OCI-LY7 (cell line): ENCODE results near the gene CRYBG1. TPM values are rescaled to one million over a fixed set of nuclear protein-coding genes. Genes with fewer than 3 reads are reported as not detected.

ENCODE experiments used
- BruUV-seq: library from RNA; stranded (reverse); fragments of 400-500 nt; replicated peaks from 2 replicates; lab custom pipeline; 2021; lab: Mats Ljungman, UMichigan
- CTCF ChIA-PET: fragments of 300-600 bp; sonication (Branson Sonifier 250); formaldehyde crosslinking; loops from one replicate; lab custom pipeline; 2022; ENCODE audit warnings: antibody characterized with exemption; ENCODE audit not compliant: unreplicated experiment; lab: Charles Lee
- POLR2A ChIA-PET: fragments of 300-600 bp; sonication (Branson Sonifier 250); formaldehyde crosslinking; loops from one replicate; lab custom pipeline; 2022; ENCODE audit warnings: antibody characterized with exemption; lab: Charles Lee
- DNase-seq: peaks from one replicate; pipeline ENCODE4 v3.0.0-alpha.2; 2015; ENCODE audit warnings: low spot score
- H2AFZ ChIP-seq: fragments of 200-600 bp; sonication (generic), shearing (Covaris generic); 2 replicates; pipeline ENCODE4 v1.6.1; 2014; ENCODE audit warnings: mild to moderate bottlenecking, antibody characterized with exemption, low read length, moderate library complexity
- H3K27ac ChIP-seq: fragments of 200-600 bp; sonication (generic); 2 replicates; pipeline ENCODE4 v1.5.1; 2014; ENCODE audit warnings: mixed run types, low read depth, mild to moderate bottlenecking, moderate library complexity, low read length, inconsistent platforms; ENCODE audit not compliant: poor library complexity, severe bottlenecking
- H3K36me3 ChIP-seq: fragments of 200-600 bp; sonication (generic); 2 replicates; pipeline ENCODE4 v1.6.1; 2014; ENCODE audit warnings: mild to moderate bottlenecking, antibody characterized with exemption, low read length, moderate library complexity, mixed read lengths; ENCODE audit not compliant: insufficient read depth
- H3K4me1 ChIP-seq: fragments of 200-600 bp; sonication (generic); 2 replicates; pipeline ENCODE4 v1.5.1; 2014; ENCODE audit warnings: mild to moderate bottlenecking, low read length; ENCODE audit not compliant: insufficient read depth, poor library complexity, severe bottlenecking
- H3K4me2 ChIP-seq: fragments of 200-600 bp; sonication (generic); 2 replicates; pipeline ENCODE4 v1.6.1; 2014; ENCODE audit warnings: mild to moderate bottlenecking, low read length
- H3K4me3 ChIP-seq: fragments of 200-600 bp; sonication (generic); 2 replicates; pipeline ENCODE4 v1.5.1; 2014; ENCODE audit warnings: mild to moderate bottlenecking, low read depth, low read length; ENCODE audit not compliant: poor library complexity, severe bottlenecking
- H3K79me2 ChIP-seq: fragments of 200-600 bp; sonication (generic); 2 replicates; pipeline ENCODE4 v1.6.1; 2016; ENCODE audit warnings: low read depth, mild to moderate bottlenecking, low read length, moderate library complexity, mixed read lengths; ENCODE audit not compliant: insufficient read depth
- H3K9me2 ChIP-seq: fragments of 200-600 bp; sonication (generic); 2 replicates; pipeline ENCODE4 v1.6.1; 2016; ENCODE audit warnings: mild to moderate bottlenecking, low read length, mixed read lengths; ENCODE audit not compliant: insufficient read depth
- H3K9me3 ChIP-seq: fragments of 200-600 bp; sonication (generic); 2 replicates; pipeline ENCODE4 v1.6.1; 2014; ENCODE audit warnings: mild to moderate bottlenecking, mixed run types, low read length, mixed read lengths
- H4K20me1 ChIP-seq: fragments of 200-600 bp; sonication (generic); 2 replicates; pipeline ENCODE4 v1.6.1; 2014; ENCODE audit warnings: mild to moderate bottlenecking, antibody characterized with exemption, low read length, moderate library complexity, mixed read lengths; ENCODE audit not compliant: insufficient read depth
- CTCF ChIP-seq: fragments of 200-600 bp; sonication (generic); conservative IDR thresholded peaks from 2 replicates; pipeline ENCODE4 v1.5.1; 2014; ENCODE audit warnings: mild to moderate bottlenecking, antibody characterized with exemption, low read length, moderate library complexity, mixed read lengths
- EZH2phosphoT487 ChIP-seq: fragments of 200-600 bp; sonication (generic); IDR thresholded peaks from 2 replicates; pipeline ENCODE4 v1.6.1; 2018; ENCODE audit warnings: low read depth, borderline replicate concordance, mild to moderate bottlenecking, mixed run types, antibody characterized with exemption, low read length, moderate library complexity, mixed read lengths
- intact Hi-C: fragments of 100-400 bp; cut with micrococcal nuclease; formaldehyde crosslinking; loops from one replicate; pipeline ENCODE4 v1.10.0; 2022; ENCODE audit not compliant: unreplicated experiment
- total RNA-seq, 2 experiments: library from RNA; depleted of rRNA in 1 of 2; stranded (reverse); fragments of >200 nt in 1 of 2; shearing (Covaris generic) in 1 of 2; gene quantifications; 2 replicates each; pipeline ENCODE4 v1.2.3, GENCODE V29; 2014 to 2022

CRYBG1 gene
- total RNA-seq, 2 experiments from 2014 or later: 41.7 to 66.2 TPM

- Histone ChIP-seq H2AFZ (no peak overlapping the region), H3K79me2 (no peaks in the 10 kb centered on the region), H3K9me2 (no peaks in the 10 kb centered on the region), H3K36me3 (no peaks in the 10 kb centered on the region), H4K20me1 (no peaks in the 10 kb centered on the region), H3K4me3 (no peak overlapping the region), H3K9me3 (no peaks in the 10 kb centered on the region), H3K4me2 (no peak overlapping the region), H3K27ac (no peak overlapping the region), H3K4me1 (no peaks in the 10 kb centered on the region)
- POLR2A ChIA-PET: interaction anchor here (0.6 to 1.4 kb wide), 7 partner anchors 9 to 790 kb away, joined by 3 to 4 read pairs (median 3); no protein-coding TSS in a partner anchor
- intact Hi-C loops: no loop called here
- CTCF ChIA-PET: interaction anchor here (1.5 kb wide), 1 partner anchor 10 kb away, joined by 4 read pairs; no protein-coding TSS in a partner anchor
- TF ChIP-seq CTCF (no peak), EZH2phosphoT487 (no peak)
- BruUV-seq: no TSS peak
- DNase-seq: no peak
Observed at GRCh38 chr6:106458021-106458986, 97.8 kb downstream of the CRYBG1 start.

- Histone ChIP-seq H3K36me3 (no peaks in the 10 kb centered on the region), H3K9me2 (no peaks in the 10 kb centered on the region), H3K4me3 (no peak overlapping the region), H3K79me2 (no peaks in the 10 kb centered on the region), H3K4me2 (no peak overlapping the region), H3K4me1 (no peaks in the 10 kb centered on the region), H3K9me3 (no peaks in the 10 kb centered on the region), H2AFZ (no peak overlapping the region), H4K20me1 (no peaks in the 10 kb centered on the region), H3K27ac (no peak overlapping the region)
- DNase-seq: no peak
- intact Hi-C loops: no loop called here
- no TSS peak for BruUV-seq
- TF ChIP-seq EZH2phosphoT487: no peak
- no peak for TF ChIP-seq CTCF
- CTCF ChIA-PET: no interaction called here
- POLR2A ChIA-PET: interaction anchor here (0.6 kb wide), 1 partner anchor 12 kb away, joined by 3 read pairs; no protein-coding TSS in a partner anchor
Observed at GRCh38 chr6:106460481-106460880, 100.0 kb downstream of the CRYBG1 start.

- H3K4me1 ChIP-seq: no peaks in the 10 kb centered on the region
- ChIA-PET POLR2A (no interaction called here), CTCF (no interaction called here)
- H2AFZ ChIP-seq: no peak overlapping the region
- H3K4me3 ChIP-seq: no peak overlapping the region
- no peak overlapping the region for H3K27ac ChIP-seq
- H3K4me2 ChIP-seq: no peak overlapping the region
- no peaks in the 10 kb centered on the region for H4K20me1 ChIP-seq
- intact Hi-C loops: no loop called here
- H3K36me3 ChIP-seq: no peaks in the 10 kb centered on the region
- no peaks in the 10 kb centered on the region for H3K9me2 ChIP-seq
- TF ChIP-seq EZH2phosphoT487 (no peak), CTCF (no peak)
- H3K79me2 ChIP-seq: no peaks in the 10 kb centered on the region
- no peak for DNase-seq
- no peaks in the 10 kb centered on the region for H3K9me3 ChIP-seq
- no TSS peak for BruUV-seq
Observed at GRCh38 chr6:106461084-106461483, 100.6 kb downstream of the CRYBG1 start.
